Vagina (tissue), 2 donors: ENCODE data around the gene TNNI2. TPM values are rescaled to one million over a fixed set of nuclear protein-coding genes. Genes with fewer than 3 reads are reported as not detected.

Experiments used
- DNase-seq, 2 donors: peaks; one replicate each; pipeline ENCODE4 v3.0.0-alpha.2; 2017; ENCODE audit errors: extremely low spot score in 2 of 2
- H3K27ac ChIP-seq: fragments of 200-600 bp; sonication (generic); one replicate; pipeline ENCODE4 v1.5.1; 2019
- H3K27me3 ChIP-seq: fragments of 200-600 bp; sonication (generic); one replicate; pipeline ENCODE4 v1.5.1; 2019
- H3K36me3 ChIP-seq, 2 donors: fragments of 200-600 bp; sonication (generic); one replicate each; pipeline ENCODE4 v1.5.1; 2017 to 2019
- H3K4me1 ChIP-seq: fragments of 200-600 bp; sonication (generic); one replicate; pipeline ENCODE4 v1.5.1; 2019
- H3K4me3 ChIP-seq, 2 donors: fragments of 200-600 bp; sonication (generic); 1 replicate in 1 of 2; 2 replicates in 1 of 2; pipeline ENCODE4 v1.5.1; 2016 to 2019
- H3K9me3 ChIP-seq: fragments of 200-600 bp; sonication (generic); one replicate; pipeline ENCODE4 v1.5.1; 2019
- POLR2A ChIP-seq, 2 donors: fragments of 450-650 bp; IDR thresholded peaks; one replicate each; pipeline ENCODE4 v1.6.1; 2017; ENCODE audit warnings: antibody characterized with exemption in 2 of 2, mild to moderate bottlenecking in 2 of 2, moderate library complexity in 2 of 2
- POLR2AphosphoS5 ChIP-seq, 2 donors: sonication (generic); formaldehyde crosslinking; IDR thresholded peaks; one replicate each; pipeline ENCODE4 v1.9.0; 2017; ENCODE audit warnings: antibody characterized with exemption in 2 of 2, mild to moderate bottlenecking in 2 of 2, low read depth in 1 of 2; ENCODE audit not compliant: insufficient read depth in 1 of 2
- intact Hi-C: fragments of 100-400 bp; cut with DNase I; formaldehyde crosslinking; loops from one replicate; pipeline ENCODE4 v1.15.1; 2023
- total RNA-seq: library from RNA; depleted of rRNA; stranded (reverse); fragments of >200 nt; gene quantifications from one replicate; pipeline ENCODE4 v1.2.3, GENCODE V29; 2016
- TF ChIP-seq, protein P1 (sequence below), 3 experiments: fragments of 450-650 bp in 2 of 3; fragments of 200-600 bp in 1 of 3; sonication (generic) in 1 of 3; IDR thresholded peaks; one replicate each; pipeline ENCODE4 v1.5.1; 2017 to 2019; ENCODE audit warnings: antibody characterized with exemption in 3 of 3, mild to moderate bottlenecking in 2 of 3, moderate library complexity in 2 of 3

Gene TNNI2
- total RNA-seq, 1 donor from 2014 or later = not detected

DNA sequence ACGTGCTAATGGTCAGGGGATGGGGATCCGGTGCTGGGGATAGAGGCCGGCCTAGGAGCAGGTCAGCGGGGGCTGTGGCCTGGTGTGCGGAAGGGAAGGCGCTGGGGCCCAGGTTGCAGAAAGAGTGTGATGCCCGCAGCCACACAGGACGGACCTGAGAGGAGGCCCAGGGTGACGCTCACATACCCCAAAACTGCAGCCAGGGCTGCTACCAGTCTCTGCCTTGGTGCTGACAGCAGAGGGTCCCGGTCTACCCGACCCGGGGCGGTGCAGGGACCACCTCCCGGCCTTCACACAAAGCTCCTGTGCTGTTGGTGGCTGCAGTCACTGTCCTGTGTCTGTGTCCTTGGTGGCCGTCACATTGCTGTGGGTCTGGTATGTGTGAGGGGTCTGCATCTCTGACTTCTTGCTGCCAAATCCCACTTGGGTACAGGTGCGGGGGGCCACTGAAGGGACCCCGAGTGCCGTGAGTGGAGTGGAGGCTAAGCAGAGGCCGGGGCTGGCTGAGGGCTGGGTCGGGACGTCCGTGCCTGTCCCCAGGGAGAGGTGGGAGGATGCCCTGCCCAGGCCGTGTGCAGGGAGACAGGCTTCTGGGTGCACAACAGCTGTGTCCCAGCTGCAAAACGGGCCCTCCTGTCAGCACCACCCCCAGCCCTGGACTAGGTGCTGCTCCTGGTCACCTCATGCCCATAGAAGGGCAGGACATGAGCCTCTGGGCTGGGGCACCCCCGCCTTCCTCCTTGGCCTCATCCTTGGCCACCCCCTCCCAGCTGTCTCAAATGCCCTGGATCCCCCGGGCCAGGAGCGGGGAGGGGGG, 15.6 kb downstream of the TNNI2 start:
- DNase-seq = no peak
- H3K36me3 ChIP-seq = no peaks in the 10 kb centered on the region
- no peaks in the 10 kb centered on the region for H3K9me3 ChIP-seq
- H3K4me3 ChIP-seq = peak overlapping the region; percentile 13 to 32
- TF ChIP-seq POLR2A (IDR thresholded peaks at IDR 0.05) = no peak
- no peak for TF ChIP-seq POLR2AphosphoS5 (IDR thresholded peaks at IDR 0.05; ENCODE audit: insufficient read depth in 1 of 2, low read depth in 1 of 2)
- TF ChIP-seq, protein P1, sequence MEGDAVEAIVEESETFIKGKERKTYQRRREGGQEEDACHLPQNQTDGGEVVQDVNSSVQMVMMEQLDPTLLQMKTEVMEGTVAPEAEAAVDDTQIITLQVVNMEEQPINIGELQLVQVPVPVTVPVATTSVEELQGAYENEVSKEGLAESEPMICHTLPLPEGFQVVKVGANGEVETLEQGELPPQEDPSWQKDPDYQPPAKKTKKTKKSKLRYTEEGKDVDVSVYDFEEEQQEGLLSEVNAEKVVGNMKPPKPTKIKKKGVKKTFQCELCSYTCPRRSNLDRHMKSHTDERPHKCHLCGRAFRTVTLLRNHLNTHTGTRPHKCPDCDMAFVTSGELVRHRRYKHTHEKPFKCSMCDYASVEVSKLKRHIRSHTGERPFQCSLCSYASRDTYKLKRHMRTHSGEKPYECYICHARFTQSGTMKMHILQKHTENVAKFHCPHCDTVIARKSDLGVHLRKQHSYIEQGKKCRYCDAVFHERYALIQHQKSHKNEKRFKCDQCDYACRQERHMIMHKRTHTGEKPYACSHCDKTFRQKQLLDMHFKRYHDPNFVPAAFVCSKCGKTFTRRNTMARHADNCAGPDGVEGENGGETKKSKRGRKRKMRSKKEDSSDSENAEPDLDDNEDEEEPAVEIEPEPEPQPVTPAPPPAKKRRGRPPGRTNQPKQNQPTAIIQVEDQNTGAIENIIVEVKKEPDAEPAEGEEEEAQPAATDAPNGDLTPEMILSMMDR (IDR thresholded peaks at IDR 0.05) = no peak
- intact Hi-C loops = loop anchor here (10.0 kb wide), 1 partner anchor 1020 kb away; no protein-coding TSS in a partner anchor
- H3K27me3 ChIP-seq = no peaks in the 10 kb centered on the region
- H3K4me1 ChIP-seq = no peaks in the 10 kb centered on the region
- no peak overlapping the region for H3K27ac ChIP-seq

DNA sequence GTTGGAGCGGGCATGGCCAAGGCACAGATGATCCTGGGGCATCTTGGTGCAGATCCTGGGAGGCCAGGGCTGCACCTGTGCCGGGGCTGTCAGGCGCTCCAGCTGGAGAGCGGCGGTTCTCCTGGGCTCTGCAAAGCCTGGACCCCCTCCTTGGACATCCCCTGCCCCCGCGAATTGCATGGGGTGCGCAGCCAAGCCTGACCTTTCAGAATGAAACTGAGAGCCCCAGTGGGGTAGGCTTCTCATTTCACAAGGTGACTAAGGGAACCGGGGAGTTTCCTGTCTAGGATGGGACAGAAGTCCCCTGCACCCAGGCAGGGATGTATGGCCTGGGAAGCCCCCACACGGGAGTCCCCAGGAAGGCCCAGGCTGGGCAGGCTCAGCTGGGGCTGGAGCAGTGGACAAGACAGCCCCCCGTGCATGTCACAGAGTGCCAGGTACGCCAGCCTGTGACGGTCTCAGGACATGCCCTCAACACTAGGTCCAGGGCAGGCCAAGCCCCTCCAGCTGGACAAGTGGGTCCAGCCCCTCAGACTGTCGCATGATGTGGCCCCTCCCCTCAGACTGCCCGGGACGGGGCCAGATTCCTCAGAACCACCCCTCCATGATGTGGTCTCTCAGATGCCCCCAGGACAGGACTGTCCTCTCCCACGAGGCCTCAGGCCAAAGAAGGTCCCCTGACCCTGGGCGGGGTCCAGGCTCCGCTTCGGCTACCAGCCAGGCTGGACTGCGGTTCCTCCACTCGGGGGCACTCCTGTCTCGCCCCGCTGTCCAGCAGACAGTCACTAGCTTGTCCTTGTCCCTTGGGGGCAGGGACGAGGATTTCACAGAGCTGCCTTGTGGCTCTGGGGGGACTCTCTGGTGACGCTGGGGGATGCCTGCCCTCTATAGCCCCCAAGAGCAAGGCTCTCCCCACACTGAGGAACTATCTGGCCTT, 16.4 kb downstream of the TNNI2 start:
- Histone ChIP-seq H3K9me3 (no peaks in the 10 kb centered on the region), H3K36me3 (no peaks in the 10 kb centered on the region), H3K27ac (no peak overlapping the region), H3K4me1 (no peaks in the 10 kb centered on the region), H3K27me3 (no peaks in the 10 kb centered on the region), H3K4me3 (no peak overlapping the region)
- no peak for DNase-seq
- TF ChIP-seq, protein P1 (IDR thresholded peaks at IDR 0.05) = no peak
- TF ChIP-seq POLR2A (IDR thresholded peaks at IDR 0.05) = no peak
- TF ChIP-seq POLR2AphosphoS5 (IDR thresholded peaks at IDR 0.05; ENCODE audit: insufficient read depth in 1 of 2, low read depth in 1 of 2) = no peak
- intact Hi-C loops = loop anchor here (10.0 kb wide), 1 partner anchor 1020 kb away; no protein-coding TSS in a partner anchor

DNA sequence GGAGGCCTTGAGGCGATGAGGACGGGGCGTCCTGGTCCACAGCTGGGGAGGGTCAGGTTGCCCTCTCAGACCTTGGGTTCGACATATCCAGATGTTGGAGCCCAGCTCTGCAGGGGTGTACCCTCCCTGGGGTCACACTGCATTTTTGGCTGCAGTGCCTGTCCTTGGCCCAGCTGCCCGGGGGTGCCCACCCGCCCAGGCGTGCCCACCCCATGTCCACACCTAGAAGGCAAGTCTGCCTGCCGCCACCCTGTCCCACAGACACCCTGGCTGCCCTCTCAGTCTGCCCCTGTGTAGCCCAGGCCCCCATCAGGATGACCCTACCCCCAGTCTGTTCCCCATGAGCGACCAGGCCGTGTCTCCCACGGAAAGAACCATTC, 17.1 kb downstream of the TNNI2 start:
- H3K4me1 ChIP-seq = no peaks in the 10 kb centered on the region
- intact Hi-C loops = loop anchor here (10.0 kb wide), 1 partner anchor 1019 kb away; no protein-coding TSS in a partner anchor
- H3K9me3 ChIP-seq = no peaks in the 10 kb centered on the region
- DNase-seq = no peak
- no peak overlapping the region for H3K27ac ChIP-seq
- no peaks in the 10 kb centered on the region for H3K27me3 ChIP-seq
- no peak for TF ChIP-seq POLR2AphosphoS5 (IDR thresholded peaks at IDR 0.05; ENCODE audit: insufficient read depth in 1 of 2, low read depth in 1 of 2)
- TF ChIP-seq, protein P1 (IDR thresholded peaks at IDR 0.05) = no peak
- no peak for TF ChIP-seq POLR2A (IDR thresholded peaks at IDR 0.05)
- H3K36me3 ChIP-seq = no peaks in the 10 kb centered on the region
- H3K4me3 ChIP-seq = no peak overlapping the region

DNA sequence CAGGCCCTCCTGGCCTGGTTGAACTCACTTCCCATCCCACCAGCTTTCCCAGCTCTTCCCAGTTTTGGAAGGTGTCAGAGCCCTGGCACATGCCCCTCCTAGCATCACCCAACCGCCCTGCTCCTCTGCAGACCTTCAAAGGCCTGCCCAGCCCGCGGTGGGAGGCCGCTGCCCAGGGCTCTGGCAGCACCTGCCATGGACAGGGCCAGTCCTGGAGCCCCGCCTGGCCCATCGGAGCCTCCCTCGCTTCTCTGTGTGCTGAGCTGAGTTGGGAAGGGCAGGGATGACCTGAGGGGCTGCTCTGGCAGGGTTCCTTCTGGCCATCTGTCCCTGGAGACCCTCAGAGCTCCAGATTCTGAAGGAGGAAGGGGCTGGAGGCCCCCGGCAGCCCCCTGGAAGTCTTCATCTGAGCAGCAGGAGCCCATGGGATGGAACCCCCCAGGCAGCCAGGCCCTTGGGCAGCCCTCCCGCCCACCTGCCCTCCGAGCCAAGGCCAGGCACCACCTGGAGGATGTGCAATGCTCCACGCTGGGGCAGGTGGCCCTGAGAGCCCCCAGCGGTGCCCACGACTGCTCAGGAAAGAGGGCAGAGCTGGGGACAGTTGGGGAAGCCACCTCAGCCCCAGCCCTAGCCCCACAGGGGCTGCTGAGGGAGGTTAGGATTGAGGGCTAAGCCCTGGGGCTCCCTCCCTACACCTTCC, 17.7 kb downstream of the TNNI2 start:
- no peaks in the 10 kb centered on the region for H3K9me3 ChIP-seq
- no peaks in the 10 kb centered on the region for H3K27me3 ChIP-seq
- no peaks in the 10 kb centered on the region for H3K36me3 ChIP-seq
- TF ChIP-seq, protein P1 (IDR thresholded peaks at IDR 0.05) = no peak
- TF ChIP-seq POLR2A (IDR thresholded peaks at IDR 0.05) (no peak), POLR2AphosphoS5 (IDR thresholded peaks at IDR 0.05; ENCODE audit: insufficient read depth in 1 of 2, low read depth in 1 of 2) (no peak)
- H3K4me1 ChIP-seq = no peaks in the 10 kb centered on the region
- no peak for DNase-seq
- intact Hi-C loops = loop anchor here (10.0 kb wide), 1 partner anchor 1018 kb away; no protein-coding TSS in a partner anchor
- no peak overlapping the region for H3K4me3 ChIP-seq
- no peak overlapping the region for H3K27ac ChIP-seq
